HepG2 (cell line): ENCODE measurements around the gene GCM1. TPM values are rescaled to one million over a fixed set of nuclear protein-coding genes. Genes with fewer than 3 reads are reported as not detected.
A peak's percentile ranks its signal among the peaks of the same experiment; 100 is the strongest.

ENCODE experiments used
- FOXJ3 ChIP-seq: sonication (generic); formaldehyde crosslinking; IDR thresholded peaks from 2 replicates; pipeline ENCODE4 v1.4.0; 2020; ENCODE audit warnings: missing genetic modification reagents, mild to moderate bottlenecking, borderline replicate concordance
- RFXAP ChIP-seq: sonication (generic); formaldehyde crosslinking; IDR thresholded peaks from 2 replicates; pipeline ENCODE4 v1.4.0; 2020; ENCODE audit warnings: missing genetic modification reagents, borderline replicate concordance
- SIX4 ChIP-seq: sonication (generic); formaldehyde crosslinking; IDR thresholded peaks from 2 replicates; pipeline ENCODE4 v1.4.0; 2020; ENCODE audit warnings: missing genetic modification reagents
- ZNF124 ChIP-seq: sonication (generic); formaldehyde crosslinking; IDR thresholded peaks from 2 replicates; pipeline ENCODE4 v1.4.0; 2020; ENCODE audit warnings: missing genetic modification reagents
- ZNF589 ChIP-seq: sonication (generic); formaldehyde crosslinking; conservative IDR thresholded peaks from 2 replicates; pipeline ENCODE4 v1.8.0; 2022; ENCODE audit warnings: mild to moderate bottlenecking, moderate library complexity, missing genetic modification reagents
- polyA plus RNA-seq, 8 experiments: library from polyadenylated mRNA; depleted of rRNA in 3 of 8; stranded (reverse) in 7 of 8; unstranded in 1 of 8; fragments of >200 nt; fragmentation: Illumina TruSeq in 4 of 8; extraction: Trizol in 4 of 8; gene quantifications; 2 replicates each; pipeline versions ENCODE4 v1.2.1 to v1.2.3, GENCODE V29; 2011 to 2016; ENCODE audit warnings: low read depth in 4 of 8, missing spikeins in 1 of 8, mixed read lengths in 1 of 8; ENCODE audit not compliant: insufficient read depth in 1 of 8
- total RNA-seq, 5 experiments: library from RNA; depleted of rRNA; stranded (reverse); fragments of >200 nt; fragmentation: Illumina TruSeq; extraction: Trizol; gene quantifications; 2 replicates each; pipeline ENCODE4 v1.2.3, GENCODE V29; 2016; ENCODE audit warnings: low read depth in 1 of 5
- TF ChIP-seq, protein P1 (sequence below): sonication (generic); formaldehyde crosslinking; IDR thresholded peaks from 2 replicates; pipeline ENCODE4 v1.5.1; 2020; ENCODE audit warnings: mild to moderate bottlenecking, missing genetic modification reagents
- TF ChIP-seq, protein P2 (sequence below): sonication (generic); formaldehyde crosslinking; IDR thresholded peaks from 2 replicates; pipeline ENCODE4 v1.8.0; 2023; ENCODE audit warnings: mild to moderate bottlenecking, missing genetic modification reagents
- TF ChIP-seq, protein P3 (sequence below): sonication (generic); formaldehyde crosslinking; IDR thresholded peaks from 2 replicates; pipeline ENCODE4 v1.8.0; 2022; ENCODE audit warnings: missing genetic modification reagents, mild to moderate bottlenecking, borderline replicate concordance
- TF ChIP-seq, protein P4 (sequence below): IDR thresholded peaks from 2 replicates; pipeline ENCODE4 v1.6.1; 2016

The GCM1 gene
- total and polyA plus RNA-seq, 2 of the 13 experiments (the other 11 are each of a cell fraction or from before 2014, with no cell fraction given) = 0.04 to 0.13 TPM

DNA sequence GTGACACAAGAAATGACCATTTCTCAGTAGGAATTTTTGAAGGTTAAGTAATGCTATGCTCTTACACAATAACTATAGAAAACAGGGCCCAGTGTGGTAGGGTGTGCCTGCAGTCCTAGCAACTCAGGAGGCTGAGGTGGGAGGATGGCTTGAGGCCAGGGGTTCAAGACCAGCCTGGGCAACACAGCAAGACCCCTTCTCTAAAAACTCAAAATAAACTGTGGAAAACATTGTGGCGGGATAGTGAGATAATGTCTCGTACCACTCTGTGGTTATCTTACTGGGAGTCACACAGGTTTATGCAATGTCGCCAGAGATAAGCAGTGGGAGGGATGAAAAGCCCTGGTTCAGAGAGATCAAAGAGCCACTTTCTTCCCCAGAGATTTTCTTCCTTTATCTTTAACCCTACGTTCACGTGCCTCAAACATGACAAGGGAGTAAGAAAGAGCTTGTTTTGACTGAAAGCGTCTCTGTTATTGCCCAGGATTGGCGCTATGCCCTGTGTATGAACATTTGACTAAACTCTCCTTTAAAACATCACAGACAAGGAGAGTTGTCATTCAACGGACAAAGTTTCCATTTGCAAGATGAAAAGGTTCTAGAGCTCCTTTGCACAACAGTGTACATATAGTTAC, 13.9 kb downstream of the GCM1 start (continued):
- no peak for TF ChIP-seq ZNF589 (CRISPR knock-in tag)
- TF ChIP-seq SIX4 = peak; percentile 73; the same call in 1 of the 2 replicates
- TF ChIP-seq FOXJ3 = peak; percentile 99; the same call in 1 of the 2 replicates
- TF ChIP-seq, protein P1, sequence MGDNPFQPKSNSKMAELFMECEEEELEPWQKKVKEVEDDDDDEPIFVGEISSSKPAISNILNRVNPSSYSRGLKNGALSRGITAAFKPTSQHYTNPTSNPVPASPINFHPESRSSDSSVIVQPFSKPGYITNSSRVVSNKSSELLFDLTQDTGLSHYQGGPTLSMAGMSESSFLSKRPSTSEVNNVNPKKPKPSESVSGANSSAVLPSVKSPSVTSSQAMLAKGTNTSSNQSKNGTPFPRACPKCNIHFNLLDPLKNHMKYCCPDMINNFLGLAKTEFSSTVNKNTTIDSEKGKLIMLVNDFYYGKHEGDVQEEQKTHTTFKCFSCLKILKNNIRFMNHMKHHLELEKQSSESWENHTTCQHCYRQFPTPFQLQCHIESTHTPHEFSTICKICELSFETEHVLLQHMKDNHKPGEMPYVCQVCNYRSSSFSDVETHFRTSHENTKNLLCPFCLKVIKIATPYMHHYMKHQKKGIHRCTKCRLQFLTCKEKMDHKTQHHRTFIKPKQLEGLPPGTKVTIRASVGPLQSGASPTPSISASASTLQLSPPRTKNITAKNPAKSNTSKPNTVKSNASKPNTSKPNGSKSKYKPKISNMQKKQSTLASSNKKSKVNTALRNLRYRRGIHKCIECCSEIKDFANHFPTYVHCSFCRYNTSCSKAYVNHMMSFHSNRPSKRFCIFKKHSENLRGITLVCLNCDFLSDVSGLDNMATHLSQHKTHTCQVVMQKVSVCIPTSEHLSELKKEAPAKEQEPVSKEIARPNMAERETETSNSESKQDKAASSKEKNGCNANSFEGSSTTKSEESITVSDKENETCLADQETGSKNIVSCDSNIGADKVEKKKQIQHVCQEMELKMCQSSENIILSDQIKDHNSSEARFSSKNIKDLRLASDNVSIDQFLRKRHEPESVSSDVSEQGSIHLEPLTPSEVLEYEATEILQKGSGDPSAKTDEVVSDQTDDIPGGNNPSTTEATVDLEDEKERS (CRISPR knock-in tag) = peak; percentile 94
- TF ChIP-seq, protein P2, sequence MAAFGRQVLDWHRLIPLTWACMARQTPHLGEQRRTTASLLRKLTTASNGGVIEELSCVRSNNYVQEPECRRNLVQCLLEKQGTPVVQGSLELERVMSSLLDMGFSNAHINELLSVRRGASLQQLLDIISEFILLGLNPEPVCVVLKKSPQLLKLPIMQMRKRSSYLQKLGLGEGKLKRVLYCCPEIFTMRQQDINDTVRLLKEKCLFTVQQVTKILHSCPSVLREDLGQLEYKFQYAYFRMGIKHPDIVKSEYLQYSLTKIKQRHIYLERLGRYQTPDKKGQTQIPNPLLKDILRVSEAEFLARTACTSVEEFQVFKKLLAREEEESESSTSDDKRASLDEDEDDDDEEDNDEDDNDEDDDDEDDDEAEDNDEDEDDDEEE = no peak
- TF ChIP-seq ZNF124 (CRISPR knock-in tag) = peak; percentile 92
- peak; percentile 79 for TF ChIP-seq RFXAP (CRISPR knock-in tag)
- TF ChIP-seq, protein P3, sequence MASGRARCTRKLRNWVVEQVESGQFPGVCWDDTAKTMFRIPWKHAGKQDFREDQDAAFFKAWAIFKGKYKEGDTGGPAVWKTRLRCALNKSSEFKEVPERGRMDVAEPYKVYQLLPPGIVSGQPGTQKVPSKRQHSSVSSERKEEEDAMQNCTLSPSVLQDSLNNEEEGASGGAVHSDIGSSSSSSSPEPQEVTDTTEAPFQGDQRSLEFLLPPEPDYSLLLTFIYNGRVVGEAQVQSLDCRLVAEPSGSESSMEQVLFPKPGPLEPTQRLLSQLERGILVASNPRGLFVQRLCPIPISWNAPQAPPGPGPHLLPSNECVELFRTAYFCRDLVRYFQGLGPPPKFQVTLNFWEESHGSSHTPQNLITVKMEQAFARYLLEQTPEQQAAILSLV (CRISPR knock-in tag) = no peak
- TF ChIP-seq, protein P4, sequence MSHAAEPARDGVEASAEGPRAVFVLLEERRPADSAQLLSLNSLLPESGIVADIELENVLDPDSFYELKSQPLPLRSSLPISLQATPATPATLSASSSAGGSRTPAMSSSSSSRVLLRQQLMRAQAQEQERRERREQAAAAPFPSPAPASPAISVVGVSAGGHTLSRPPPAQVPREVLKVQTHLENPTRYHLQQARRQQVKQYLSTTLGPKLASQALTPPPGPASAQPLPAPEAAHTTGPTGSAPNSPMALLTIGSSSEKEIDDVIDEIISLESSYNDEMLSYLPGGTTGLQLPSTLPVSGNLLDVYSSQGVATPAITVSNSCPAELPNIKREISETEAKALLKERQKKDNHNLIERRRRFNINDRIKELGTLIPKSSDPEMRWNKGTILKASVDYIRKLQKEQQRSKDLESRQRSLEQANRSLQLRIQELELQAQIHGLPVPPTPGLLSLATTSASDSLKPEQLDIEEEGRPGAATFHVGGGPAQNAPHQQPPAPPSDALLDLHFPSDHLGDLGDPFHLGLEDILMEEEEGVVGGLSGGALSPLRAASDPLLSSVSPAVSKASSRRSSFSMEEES (CRISPR knock-in tag) = peak; percentile 94
